ENCODE results near the gene EIF1AD.

The EIF1AD gene

GRCh38 chr11:66039765-66040164, 37.8 kb upstream of the EIF1AD start:
- Histone ChIP-seq H3K27ac (no peak overlapping the region), H3K27me3 (replicated peaks) (no peaks in the 10 kb centered on the region), H3K36me3 (replicated peaks) (no peaks in the 10 kb centered on the region), H3K4me3 (ENCODE audit: low read depth, low read length) (no peak overlapping the region)
- in situ Hi-C loops (cut with HindIII; ENCODE audit: low pct_ligation_motif_present, low sequenced_read_pairs), result no loop called here
- TF ChIP-seq, protein P1, sequence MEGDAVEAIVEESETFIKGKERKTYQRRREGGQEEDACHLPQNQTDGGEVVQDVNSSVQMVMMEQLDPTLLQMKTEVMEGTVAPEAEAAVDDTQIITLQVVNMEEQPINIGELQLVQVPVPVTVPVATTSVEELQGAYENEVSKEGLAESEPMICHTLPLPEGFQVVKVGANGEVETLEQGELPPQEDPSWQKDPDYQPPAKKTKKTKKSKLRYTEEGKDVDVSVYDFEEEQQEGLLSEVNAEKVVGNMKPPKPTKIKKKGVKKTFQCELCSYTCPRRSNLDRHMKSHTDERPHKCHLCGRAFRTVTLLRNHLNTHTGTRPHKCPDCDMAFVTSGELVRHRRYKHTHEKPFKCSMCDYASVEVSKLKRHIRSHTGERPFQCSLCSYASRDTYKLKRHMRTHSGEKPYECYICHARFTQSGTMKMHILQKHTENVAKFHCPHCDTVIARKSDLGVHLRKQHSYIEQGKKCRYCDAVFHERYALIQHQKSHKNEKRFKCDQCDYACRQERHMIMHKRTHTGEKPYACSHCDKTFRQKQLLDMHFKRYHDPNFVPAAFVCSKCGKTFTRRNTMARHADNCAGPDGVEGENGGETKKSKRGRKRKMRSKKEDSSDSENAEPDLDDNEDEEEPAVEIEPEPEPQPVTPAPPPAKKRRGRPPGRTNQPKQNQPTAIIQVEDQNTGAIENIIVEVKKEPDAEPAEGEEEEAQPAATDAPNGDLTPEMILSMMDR (IDR thresholded peaks at IDR 0.05; ENCODE audit: low read depth, low read length, missing control alignments), result no peak
- no peak for DNase-seq

DNA sequence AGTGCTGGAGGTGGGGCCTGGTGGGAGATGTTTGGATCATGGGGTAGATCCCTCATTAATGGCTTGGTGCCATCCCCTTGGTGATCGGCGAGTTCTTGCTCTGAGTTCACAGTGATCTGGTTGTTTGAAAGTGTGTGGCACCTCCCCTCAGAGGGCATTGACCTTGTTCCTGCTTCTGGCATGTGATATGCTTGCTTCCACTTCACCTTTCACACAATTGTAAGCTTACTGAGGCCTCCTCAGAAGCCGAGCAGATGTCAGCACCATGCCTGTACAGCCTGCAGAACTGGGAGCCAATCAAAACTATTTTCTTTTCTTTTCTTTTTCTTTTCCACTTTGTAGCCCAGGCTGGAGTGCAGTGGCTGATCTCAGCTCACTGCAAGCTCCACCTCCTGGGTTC, 35.4 kb upstream of the EIF1AD start:
- TF ChIP-seq, protein P1 (IDR thresholded peaks at IDR 0.05; ENCODE audit: low read depth, low read length, missing control alignments), result no peak
- Histone ChIP-seq H3K27ac (no peak overlapping the region), H3K27me3 (replicated peaks) (no peaks in the 10 kb centered on the region), H3K4me3 (ENCODE audit: low read depth, low read length) (no peak overlapping the region), H3K36me3 (replicated peaks) (no peaks in the 10 kb centered on the region)
- no peak for DNase-seq
- in situ Hi-C loops (cut with HindIII; ENCODE audit: low pct_ligation_motif_present, low sequenced_read_pairs), result no loop called here

DNA sequence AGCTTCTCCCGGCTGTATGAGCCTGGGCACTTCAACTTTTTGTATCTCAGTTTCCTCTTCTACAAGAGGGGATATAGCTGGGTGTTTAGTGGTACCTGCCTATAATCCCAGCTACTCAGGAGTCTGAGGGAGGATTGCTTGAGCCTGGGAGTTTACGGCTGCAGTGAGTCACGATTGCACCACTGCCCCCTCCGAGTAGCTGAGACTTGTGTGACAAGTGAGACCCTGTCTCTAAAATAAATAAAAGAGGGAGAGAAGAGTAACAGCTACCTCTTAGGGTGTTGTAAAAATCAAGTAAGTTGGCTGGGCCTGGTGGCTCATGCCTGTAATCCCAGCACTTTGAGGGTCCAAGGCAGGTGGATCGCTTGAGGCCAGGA, 34.4 kb upstream of the EIF1AD start:
- Histone ChIP-seq H3K4me3 (ENCODE audit: low read depth, low read length) (no peak overlapping the region), H3K36me3 (replicated peaks) (no peaks in the 10 kb centered on the region), H3K27me3 (replicated peaks) (no peaks in the 10 kb centered on the region), H3K27ac (no peak overlapping the region)
- in situ Hi-C loops (cut with HindIII; ENCODE audit: low pct_ligation_motif_present, low sequenced_read_pairs), result no loop called here
- DNase-seq, result no peak
- TF ChIP-seq, protein P1 (IDR thresholded peaks at IDR 0.05; ENCODE audit: low read depth, low read length, missing control alignments), result no peak

GRCh38 chr11:66035653-66036333, 33.8 kb upstream of the EIF1AD start:
- Histone ChIP-seq H3K27me3 (replicated peaks) (no peaks in the 10 kb centered on the region), H3K4me3 (ENCODE audit: low read depth, low read length) (no peak overlapping the region), H3K36me3 (replicated peaks) (no peaks in the 10 kb centered on the region), H3K27ac (no peak overlapping the region)
- in situ Hi-C loops (cut with HindIII; ENCODE audit: low pct_ligation_motif_present, low sequenced_read_pairs), result no loop called here
- DNase-seq, result no peak
- TF ChIP-seq, protein P1 (IDR thresholded peaks at IDR 0.05; ENCODE audit: low read depth, low read length, missing control alignments), result no peak

- Histone ChIP-seq H3K4me3 (ENCODE audit: low read depth, low read length) (no peak overlapping the region), H3K27ac (no peak overlapping the region), H3K36me3 (replicated peaks) (no peaks in the 10 kb centered on the region), H3K27me3 (replicated peaks) (no peaks in the 10 kb centered on the region)
- TF ChIP-seq, protein P1 (IDR thresholded peaks at IDR 0.05; ENCODE audit: low read depth, low read length, missing control alignments), result no peak
- in situ Hi-C loops (cut with HindIII; ENCODE audit: low pct_ligation_motif_present, low sequenced_read_pairs), result no loop called here
- DNase-seq, result no peak
Measured at GRCh38 chr11:66032957-66033735, 31.2 kb upstream of the EIF1AD start.

All from brain microvascular endothelial cell (primary cell).